Spleen (tissue), 7 donors: ENCODE measurements around the gene DNAAF3.

Source experiments
- CTCF ChIP-seq, 11 experiments: fragments of 200-600 bp in 7 of 11; fragments of 450-650 bp in 4 of 11; sonication (generic) in 4 of 11; IDR thresholded peaks in 8 of 11; conservative IDR thresholded peaks in 3 of 11; 1 replicate in 7 of 11; 2 replicates in 4 of 11; pipeline versions ENCODE4 v1.4.0 to v1.8.0; 2016 to 2021; ENCODE audit warnings: antibody characterized with exemption in 11 of 11, inconsistent platforms in 4 of 11, mild to moderate bottlenecking in 1 of 11
- POLR2A ChIP-seq, 3 donors: fragments of 450-650 bp; IDR thresholded peaks; one replicate each; pipeline ENCODE4 v1.5.1; 2017; ENCODE audit warnings: antibody characterized with exemption in 3 of 3, mild to moderate bottlenecking in 1 of 3
- POLR2AphosphoS5 ChIP-seq, 3 donors: sonication (generic); formaldehyde crosslinking; IDR thresholded peaks; one replicate each; pipeline ENCODE4 v1.5.1; 2017; ENCODE audit warnings: antibody characterized with exemption in 3 of 3
- donor health status: DM: no; HTN: no; CAD: no; lungs with moderate emphysema.
- donor health status: DM: no; HTN: no; CAD: no.
- donor health status: DM: no; HTN: no; CAD: no.

- peak in 7 of 11 experiments; percentile 10 to 50 (median 40) for TF ChIP-seq CTCF (IDR thresholded peaks at IDR 0.05 in 8 of 11, conservative IDR thresholded peaks at IDR 0.05 in 3 of 11)
- TF ChIP-seq POLR2A (IDR thresholded peaks at IDR 0.05), result no peak
- TF ChIP-seq POLR2AphosphoS5 (IDR thresholded peaks at IDR 0.05), result no peak
These were observed 46.0 kb upstream of the DNAAF3 start for GRCh38 chr19:55212447-55212846.
